ENCODE results near the gene GRIN2D.

The GRIN2D gene

GRCh38 chr19:48393559-48394330 lies at the start of gene GRIN2D:
Gene GRIN2D, plus strand, starts transcription at chr19:48393668. Its CDS starts 4,725 bp downstream, at chr19:48398393.
- DNase-seq (ENCODE audit: low spot score): no peak

GRCh38 chr19:48344892-48345291 lies 48.6 kb upstream of the GRIN2D start:
- no peak for DNase-seq (ENCODE audit: low spot score)

DNA sequence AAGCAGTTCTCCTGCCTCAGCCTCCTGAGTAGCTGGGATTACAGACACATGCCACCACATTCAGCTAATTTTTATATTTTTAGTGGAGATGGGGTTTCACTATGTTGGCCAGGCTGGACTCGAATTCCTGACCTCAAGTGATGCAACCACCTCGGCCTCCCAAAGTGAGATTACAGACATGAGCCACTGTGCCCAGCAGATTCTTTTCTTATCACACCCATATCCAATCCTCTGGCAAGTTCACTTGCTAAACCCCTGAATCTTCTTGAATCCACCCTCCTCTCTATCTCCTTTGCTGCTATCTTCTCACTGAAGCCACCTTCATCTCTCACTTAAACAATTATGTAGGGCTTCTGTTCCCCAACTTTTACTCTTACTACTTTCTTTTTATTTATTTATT lies 47.3 kb upstream of the GRIN2D start:
- DNase-seq (ENCODE audit: low spot score): no peak

GRCh38 chr19:48348045-48348444 lies 45.4 kb upstream of the GRIN2D start:
- no peak for DNase-seq (ENCODE audit: low spot score)

DNA sequence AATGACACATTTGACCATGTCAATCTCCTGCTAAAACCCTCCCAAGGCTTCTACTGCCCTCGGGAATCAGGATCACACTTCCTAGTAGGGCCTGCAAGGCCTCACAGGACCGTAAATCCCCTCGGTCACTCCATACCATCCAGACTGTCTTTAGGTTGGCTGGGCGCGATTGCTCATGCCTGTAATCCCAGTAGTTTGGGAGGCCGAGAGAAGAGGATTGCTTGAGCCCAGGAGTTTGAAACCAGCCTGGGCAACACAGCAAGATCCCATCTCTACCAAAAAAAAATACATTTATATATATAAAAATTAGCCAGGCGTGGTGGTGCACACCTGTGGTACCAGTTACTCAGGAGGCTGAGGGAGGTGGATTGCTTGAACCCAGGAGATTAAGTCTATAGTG lies 44.7 kb upstream of the GRIN2D start:
- no peak for DNase-seq (ENCODE audit: low spot score)

DNA sequence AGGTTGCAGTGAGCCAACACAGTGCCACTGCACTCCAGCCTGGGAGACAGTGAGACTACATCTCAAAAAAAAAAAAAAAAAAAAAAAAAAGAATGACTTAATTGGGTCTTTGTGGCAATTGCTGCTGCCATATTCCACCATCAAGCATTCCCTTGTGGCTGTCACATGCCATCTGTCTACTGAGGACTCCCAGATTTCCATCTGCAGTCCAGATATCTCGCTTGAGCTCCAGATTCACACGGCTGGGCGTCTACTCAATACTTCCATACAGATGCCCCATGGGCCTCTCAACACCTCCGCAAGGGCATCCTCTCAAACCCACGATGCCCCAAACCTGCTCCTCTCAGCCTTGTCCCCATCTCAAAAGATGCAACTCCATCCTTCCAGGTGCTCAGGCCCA lies 42.6 kb upstream of the GRIN2D start:
- no peak for DNase-seq (ENCODE audit: low spot score)

- peak; percentile 40 for DNase-seq (ENCODE audit: low spot score)
Observed at GRCh38 chr19:48351341-48351752, 42.1 kb upstream of the GRIN2D start.

GRCh38 chr19:48353677-48354076 lies 39.8 kb upstream of the GRIN2D start:
- DNase-seq (ENCODE audit: low spot score): peak; percentile 38

DNA sequence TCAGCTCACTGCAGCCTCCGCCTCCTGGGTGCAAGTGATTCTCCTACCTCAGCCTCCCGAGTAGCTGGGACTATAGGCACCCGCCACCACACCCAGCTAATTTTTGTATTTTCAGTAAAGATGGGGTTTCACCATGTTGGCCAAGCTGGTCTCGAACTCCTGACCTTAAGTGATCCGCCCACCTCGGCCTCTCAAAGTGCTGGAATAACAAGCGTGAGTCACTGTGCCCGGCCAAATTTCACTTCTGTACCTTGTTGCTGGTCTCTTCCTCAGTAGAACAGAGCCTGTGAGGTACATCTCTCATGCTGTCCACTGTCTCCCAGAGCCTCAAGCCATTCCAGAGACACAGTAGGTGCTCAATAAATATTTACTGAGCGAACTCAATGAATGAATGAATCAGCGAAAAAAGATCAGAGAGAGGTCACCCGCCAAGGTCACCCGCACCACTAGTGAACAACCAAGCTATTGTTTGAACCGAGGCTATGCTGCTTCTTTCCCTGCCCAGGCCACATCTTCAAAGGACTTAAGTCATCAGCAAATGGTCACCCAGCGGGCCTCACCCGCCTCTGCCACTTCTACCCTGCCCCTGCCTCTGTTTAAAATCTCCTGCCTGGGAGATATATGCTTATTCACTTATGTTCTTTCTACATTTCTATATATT lies 39.0 kb upstream of the GRIN2D start:
- DNase-seq (ENCODE audit: low spot score): no peak

GRCh38 chr19:48355365-48355954 lies 38.0 kb upstream of the GRIN2D start:
- no peak for DNase-seq (ENCODE audit: low spot score)

GRCh38 chr19:48359123-48359522 lies 34.3 kb upstream of the GRIN2D start:
- no peak for DNase-seq (ENCODE audit: low spot score)

- DNase-seq (ENCODE audit: low spot score): no peak
Observed at GRCh38 chr19:48361912-48362311, 31.6 kb upstream of the GRIN2D start.

DNA sequence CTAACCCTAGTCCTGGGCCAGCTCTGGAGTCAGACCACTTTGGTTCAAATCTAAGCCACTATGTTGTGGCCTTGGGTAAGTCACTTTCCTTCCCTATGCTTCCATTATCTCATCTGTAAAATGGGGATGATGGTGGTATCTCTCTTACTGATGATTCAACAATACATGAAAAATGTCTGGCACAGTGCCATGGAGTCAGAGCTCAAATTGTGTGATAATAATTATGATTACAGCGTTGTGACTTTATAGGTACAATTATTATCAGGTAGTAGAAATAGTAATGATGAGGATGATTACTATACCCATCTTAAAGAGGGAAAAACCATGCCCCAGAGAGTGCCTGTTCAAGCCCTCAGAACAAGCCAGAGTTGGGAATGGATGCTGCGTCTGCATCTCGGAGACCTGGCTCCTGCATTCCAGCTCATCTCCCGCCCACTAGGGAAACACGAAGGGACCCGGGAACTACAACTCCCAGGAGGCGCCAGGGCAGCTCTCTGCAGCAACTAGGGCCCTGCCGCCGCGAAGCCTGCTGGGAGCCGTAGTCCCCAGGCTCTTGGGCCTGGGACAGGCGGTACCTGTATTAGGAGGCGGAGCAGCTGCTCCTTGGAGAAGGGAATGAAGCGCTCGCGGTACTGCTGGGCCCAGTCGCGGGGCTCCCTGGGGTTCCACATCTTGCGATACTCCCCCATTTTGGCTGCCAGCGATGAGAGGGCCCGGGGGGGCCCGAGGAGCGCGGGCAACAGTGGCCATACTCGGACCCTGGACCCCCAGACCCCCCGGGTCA lies 30.6 kb upstream of the GRIN2D start:
- DNase-seq (ENCODE audit: low spot score): peak; percentile 87

DNA sequence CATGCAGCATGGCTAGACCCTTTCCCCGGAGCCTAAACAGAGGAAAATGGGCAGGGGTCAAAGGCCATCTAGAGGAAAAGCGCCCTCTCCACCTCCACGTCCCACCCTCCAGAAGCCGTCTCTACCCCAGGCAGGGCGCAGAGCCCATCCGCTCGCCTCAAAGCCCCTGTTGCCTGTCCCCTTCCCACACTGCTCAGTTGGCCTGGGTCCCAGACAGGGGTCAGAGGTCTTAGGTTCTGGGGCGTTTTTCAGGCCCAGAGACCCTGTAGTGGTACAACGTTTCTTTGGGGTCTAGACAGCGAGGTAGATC lies 30.0 kb upstream of the GRIN2D start:
- DNase-seq (ENCODE audit: low spot score): no peak

DNA sequence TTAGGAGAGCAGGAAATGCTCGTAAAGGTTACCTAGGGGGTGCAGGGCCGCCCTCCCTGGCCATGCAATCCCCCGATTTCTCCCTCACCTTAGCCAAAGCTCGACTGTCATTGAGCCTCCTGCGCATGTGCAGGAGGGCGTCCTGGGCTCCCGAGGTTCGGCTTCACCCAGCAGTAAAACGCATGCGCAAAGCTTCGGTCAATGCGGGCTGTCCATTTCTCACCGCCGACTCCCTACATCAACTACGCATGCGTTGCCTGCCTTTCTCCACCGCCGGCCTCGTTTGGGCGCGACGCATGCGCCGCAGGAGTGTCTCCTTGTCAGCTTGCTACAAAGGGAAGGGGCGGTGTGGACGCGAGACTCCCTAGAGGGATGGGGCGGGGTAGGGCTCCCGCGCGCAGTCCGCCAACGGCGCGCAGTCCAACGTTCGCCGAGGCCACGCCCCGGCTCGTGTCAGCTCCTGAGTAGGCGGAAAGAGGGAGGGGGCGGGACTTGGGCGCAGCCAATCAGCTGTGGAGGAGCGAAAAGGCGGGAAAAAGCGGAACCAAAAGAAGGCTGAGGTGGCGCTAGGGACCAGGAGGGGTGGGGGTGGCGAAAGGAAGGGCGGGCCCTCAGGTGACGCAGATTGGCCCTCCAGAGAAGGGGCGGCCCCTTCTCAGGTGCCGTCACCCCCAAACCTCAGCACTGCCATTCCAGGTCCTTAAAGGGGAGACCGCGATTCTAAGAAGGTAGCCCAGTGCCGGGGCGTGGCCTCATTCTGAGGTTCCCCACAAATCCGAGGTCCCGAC lies 29.5 kb upstream of the GRIN2D start, which contains the start of the genes SYNGR4 and TMEM143:
Gene SYNGR4 (plus strand): TSS at position 558 of the 788 bp plus-strand sequence. CDS start 1,476 bp downstream, outside the sequence.
Gene TMEM143 (minus strand): TSS at position 131 of the 788 bp plus-strand sequence. CDS start 20 bp downstream, at position 111.
- peak; percentile 100 for DNase-seq (ENCODE audit: low spot score)

GRCh38 chr19:48364598-48365348 lies 28.7 kb upstream of the GRIN2D start:
- DNase-seq (ENCODE audit: low spot score): no peak

DNA sequence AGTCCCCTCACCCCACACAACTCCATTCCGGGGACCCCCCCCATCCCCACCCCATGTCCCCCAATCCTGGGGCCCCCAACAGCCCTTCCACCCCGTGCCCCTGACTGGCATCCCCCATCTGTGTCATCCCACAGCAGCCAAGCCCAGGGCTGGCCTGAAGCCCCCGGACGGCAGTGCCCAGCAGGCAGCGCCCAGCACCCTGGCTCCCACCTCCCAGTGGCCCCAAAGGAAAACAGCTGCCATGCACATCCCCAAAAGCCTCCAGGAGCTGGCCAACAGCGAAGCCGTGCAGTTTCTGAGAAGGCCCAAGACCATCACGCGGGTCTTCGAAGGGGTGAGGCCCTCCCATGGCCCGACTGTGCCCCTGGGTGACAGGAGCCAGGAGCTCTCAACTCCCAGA lies 27.9 kb upstream of the GRIN2D start:
- DNase-seq (ENCODE audit: low spot score): no peak

DNA sequence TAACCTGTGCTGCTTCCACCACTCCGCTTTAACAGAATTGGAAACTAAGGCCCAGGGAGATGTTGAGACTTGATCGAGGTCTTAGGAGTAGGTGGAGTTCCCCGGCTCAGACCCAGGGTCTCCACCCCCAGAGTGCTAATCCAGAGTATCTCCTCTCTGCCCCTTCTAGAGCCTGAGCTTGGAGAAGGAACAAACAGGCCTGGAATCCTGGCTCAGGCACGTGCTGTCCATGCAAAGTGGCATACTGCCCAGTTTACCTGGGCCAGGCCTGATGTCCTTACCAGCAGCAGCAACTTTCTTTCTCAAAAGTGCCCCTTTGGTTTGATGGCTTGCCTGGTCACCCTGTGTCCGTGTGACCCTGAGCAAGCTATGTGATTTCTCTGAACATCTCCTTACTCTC lies 25.6 kb upstream of the GRIN2D start:
- DNase-seq (ENCODE audit: low spot score): no peak

DNA sequence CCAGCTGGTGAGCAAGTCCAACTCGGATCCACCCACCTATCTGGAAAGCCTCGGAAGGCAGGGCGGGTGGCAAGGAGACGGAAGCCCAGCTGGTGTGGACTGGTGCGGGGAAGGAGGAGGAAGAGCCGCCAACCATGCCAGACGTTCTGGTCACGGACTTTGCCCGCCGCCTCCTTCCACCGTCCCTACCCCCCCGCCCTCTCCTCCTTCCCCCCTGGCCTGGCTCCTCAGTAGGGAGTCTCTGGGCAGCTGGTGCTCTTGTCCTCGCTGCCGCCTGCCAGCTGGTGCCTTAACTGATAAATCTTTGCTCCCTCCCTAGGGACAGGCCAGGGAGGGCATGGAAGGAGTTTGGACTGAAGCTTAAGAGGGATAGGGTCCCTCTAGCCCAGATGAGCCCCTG lies 24.5 kb upstream of the GRIN2D start:
- no peak for DNase-seq (ENCODE audit: low spot score)

DNA sequence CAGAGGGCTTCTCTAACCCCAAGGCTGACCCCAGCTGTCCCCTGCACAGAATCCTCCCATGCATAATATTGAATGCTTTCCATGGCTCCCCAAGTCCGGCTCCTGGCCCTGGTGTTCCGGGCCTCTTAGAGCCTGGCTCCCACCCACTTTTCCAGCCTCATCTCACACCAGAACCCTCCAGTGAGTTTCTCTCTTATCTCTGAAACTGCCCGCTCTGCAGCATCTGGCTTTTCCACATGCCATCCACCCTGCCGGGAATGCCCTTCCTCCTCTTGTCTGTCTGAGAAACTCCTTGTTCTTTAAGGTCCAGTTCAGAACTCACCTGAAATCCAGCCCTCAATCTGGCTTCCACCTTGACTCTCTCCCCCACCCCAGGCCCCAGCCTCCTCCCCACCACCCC lies 22.5 kb upstream of the GRIN2D start:
- no peak for DNase-seq (ENCODE audit: low spot score)

DNA sequence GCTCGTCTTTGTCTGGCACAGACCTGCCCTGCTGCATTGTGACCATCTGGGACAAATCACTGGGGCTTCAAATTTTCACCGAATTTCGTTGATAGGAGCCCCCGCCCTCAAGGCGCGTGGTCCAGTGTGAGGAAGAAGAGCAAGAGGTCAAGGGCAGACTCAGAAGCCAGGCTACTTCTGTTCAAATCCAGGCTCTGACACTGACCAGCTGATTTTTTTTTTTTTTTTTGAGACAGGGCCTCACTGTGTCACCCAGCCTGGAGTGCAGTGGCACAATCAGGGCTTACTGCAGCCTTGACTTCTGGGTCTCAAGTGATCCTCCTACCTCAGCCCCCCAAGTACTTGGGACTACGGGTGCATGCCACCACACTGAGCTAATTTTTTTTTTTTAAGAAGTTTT lies 22.1 kb upstream of the GRIN2D start:
- DNase-seq (ENCODE audit: low spot score): no peak
